HG02588 (cell line): ENCODE measurements around the gene MEDAG.
"Not testable (repeated sequence)": the region's sequence is repeated elsewhere in the genome, so short reads cannot be mapped to it uniquely, and the experiment has no call there.

Experiments
- ATAC-seq: cut with Tn5 transposase; IDR thresholded peaks from one replicate; pipeline ENCODE4 v1.9.1; 2021; ENCODE audit warnings: mild to moderate bottlenecking, moderate library complexity; ENCODE audit not compliant: unreplicated experiment

MEDAG gene

GRCh38 chr13:30906411-30907051 is 460 bp downstream of the MEDAG start:
- ATAC-seq = no peak

- ATAC-seq = no peak
Measured at GRCh38 chr13:30907121-30907861, 1.2 kb downstream of the MEDAG start.

GRCh38 chr13:30908416-30908980 is 2.4 kb downstream of the MEDAG start:
- no peak for ATAC-seq

GRCh38 chr13:30910676-30911075 is 4.6 kb downstream of the MEDAG start:
- ATAC-seq = no peak

GRCh38 chr13:30915691-30916541 is 9.8 kb downstream of the MEDAG start:
- no peak for ATAC-seq

- no peak for ATAC-seq
Measured at GRCh38 chr13:30916991-30917390, 10.9 kb downstream of the MEDAG start.

GRCh38 chr13:30918662-30919405 is 12.8 kb downstream of the MEDAG start:
- ATAC-seq = no peak

GRCh38 chr13:30920162-30920909 is 14.3 kb downstream of the MEDAG start:
- no peak for ATAC-seq

- ATAC-seq = no peak
Measured at GRCh38 chr13:30923418-30923817, 17.3 kb downstream of the MEDAG start.

- ATAC-seq = no peak
Measured at GRCh38 chr13:30924721-30925120, 18.6 kb downstream of the MEDAG start.

- ATAC-seq = no peak
Measured at GRCh38 chr13:30925429-30925828, 19.4 kb downstream of the MEDAG start.

- no peak for ATAC-seq
Measured at GRCh38 chr13:30926781-30927180, 20.7 kb downstream of the MEDAG start.

GRCh38 chr13:30927188-30927587 is 21.1 kb downstream of the MEDAG start:
- not testable (repeated sequence) for ATAC-seq

- no peak for ATAC-seq
Measured at GRCh38 chr13:30927595-30927994, 21.5 kb downstream of the MEDAG start.

GRCh38 chr13:30928978-30929377 is 22.9 kb downstream of the MEDAG start:
- no peak for ATAC-seq

- no peak for ATAC-seq
Measured at GRCh38 chr13:30932481-30933353, 26.6 kb downstream of the MEDAG start, which contains the start of gene TEX26. TSS of gene TEX26 (plus strand) at chr13:30932656. CDS start at chr13:30932716, 60 bp downstream.

GRCh38 chr13:30933354-30933670 is 27.2 kb downstream of the MEDAG start:
- ATAC-seq = no peak

- no peak for ATAC-seq
Measured at GRCh38 chr13:30934381-30934780, 28.3 kb downstream of the MEDAG start.

- ATAC-seq = no peak
Measured at GRCh38 chr13:30934803-30935202, 28.7 kb downstream of the MEDAG start.
